Measurements from ENCODE around the gene PLD1.

PLD1 gene

DNA sequence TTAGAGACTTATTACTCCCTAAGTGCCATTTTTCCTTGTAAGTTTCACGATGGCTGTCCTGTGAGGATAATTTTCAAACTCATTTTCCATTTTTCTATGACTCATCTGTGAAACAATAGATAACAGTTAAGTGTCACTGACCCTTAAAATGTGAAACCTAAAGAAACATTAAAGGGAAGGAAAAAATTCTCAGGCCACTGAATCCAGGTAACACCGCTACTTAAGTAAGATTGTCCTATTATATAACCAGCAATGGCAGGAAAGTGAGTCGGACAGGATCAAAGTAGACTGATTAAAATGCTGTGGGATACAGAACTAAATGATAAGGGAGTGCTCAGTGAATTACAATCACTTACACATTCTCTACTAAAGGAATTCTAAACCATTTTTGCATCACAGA is 12.4 kb downstream of the PLD1 start:
- DNase-seq (ENCODE audit: low read depth in 1 of 2, low spot score in 1 of 2): no peak

DNA sequence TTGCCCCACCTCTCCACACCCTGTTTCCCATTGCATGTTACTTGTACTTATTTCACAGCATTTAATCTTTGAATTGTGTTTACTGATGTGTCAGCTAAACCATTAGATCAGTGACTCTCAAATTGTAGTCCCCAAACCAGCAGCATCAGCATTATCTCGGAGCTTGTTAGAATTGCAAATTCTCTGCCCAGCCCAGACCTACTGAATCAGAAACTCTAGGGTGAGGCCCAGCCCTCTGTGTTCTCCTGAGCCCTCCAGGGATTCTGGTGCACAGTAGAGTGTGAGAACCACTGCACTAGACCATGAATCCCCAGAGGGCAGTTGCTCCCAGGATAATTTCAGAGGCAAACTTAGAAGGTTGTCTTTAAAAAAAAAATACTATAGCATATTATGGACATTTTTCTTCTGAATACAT is 13.0 kb downstream of the PLD1 start:
- DNase-seq (ENCODE audit: low read depth in 1 of 2, low spot score in 1 of 2): no peak

DNA sequence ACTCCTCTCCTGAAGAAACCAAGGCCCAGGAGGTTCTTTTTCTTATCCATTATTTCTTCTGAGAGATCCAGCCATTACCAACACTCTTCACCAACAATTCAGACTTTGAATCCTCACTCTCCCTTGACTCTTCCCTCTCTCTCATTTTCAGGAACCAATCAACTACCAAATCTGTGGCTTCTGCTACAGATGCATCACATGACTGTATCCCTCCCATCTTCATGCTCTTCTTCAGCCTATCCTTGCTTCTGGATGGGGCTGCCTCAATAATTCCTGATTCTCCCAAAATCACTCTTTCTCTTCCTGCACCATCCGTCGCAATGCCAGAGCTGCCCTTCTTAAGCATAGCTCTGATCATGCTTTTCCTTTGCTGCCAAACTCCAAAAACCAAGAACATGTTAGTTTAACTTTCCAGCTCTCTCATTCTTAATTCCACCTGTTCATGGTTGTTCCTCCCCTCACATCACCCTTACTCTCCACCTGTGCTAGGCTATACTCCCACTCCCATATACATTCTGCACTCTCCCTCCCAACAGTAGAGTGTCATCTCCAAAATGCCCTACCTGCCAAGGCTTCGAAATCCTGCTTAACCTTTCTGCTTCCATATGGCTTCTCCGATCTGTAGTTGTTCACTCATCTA is 13.5 kb downstream of the PLD1 start:
- no peak for DNase-seq (ENCODE audit: low read depth in 1 of 2, low spot score in 1 of 2)

DNA sequence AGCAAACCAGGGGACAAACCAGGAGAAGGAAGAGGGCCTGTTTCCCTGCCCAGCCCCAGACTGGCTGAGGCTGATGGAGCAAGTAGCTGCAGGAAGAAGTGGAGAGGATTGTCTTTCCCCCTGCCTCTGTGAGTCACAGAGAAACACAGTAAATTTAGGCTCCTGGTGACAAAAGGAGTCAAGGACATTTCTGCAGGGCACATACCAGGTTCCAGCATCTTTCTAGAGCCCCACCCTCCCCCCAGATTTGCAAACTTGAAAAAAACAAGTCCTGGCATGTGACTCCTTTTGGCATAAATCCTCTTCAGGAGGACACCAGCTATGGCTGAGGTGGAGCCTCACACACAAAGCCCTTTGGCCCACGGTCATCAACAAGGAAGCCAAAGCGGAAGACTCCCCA is 17.8 kb downstream of the PLD1 start:
- no peak for DNase-seq (ENCODE audit: low read depth in 1 of 2, low spot score in 1 of 2)

DNA sequence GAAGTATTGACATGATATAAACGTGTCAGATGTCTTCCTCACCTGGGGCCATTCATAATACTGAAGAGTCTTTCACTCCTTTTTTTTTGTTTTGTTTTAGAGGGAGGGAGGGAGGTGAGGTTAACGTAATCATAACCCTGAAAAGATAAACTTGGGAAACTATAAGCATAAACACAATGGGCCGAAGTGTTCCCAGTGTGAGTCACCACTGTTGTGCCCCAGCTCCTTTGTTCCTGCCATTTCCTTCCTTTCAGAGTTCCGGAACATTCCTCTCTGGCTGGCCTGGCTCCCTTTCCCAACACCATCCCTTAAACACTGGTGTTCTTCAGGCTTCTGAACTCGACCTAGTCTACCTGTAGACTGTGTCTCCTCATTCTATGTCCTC is 18.6 kb downstream of the PLD1 start:
- DNase-seq (ENCODE audit: low read depth in 1 of 2, low spot score in 1 of 2): no peak

DNA sequence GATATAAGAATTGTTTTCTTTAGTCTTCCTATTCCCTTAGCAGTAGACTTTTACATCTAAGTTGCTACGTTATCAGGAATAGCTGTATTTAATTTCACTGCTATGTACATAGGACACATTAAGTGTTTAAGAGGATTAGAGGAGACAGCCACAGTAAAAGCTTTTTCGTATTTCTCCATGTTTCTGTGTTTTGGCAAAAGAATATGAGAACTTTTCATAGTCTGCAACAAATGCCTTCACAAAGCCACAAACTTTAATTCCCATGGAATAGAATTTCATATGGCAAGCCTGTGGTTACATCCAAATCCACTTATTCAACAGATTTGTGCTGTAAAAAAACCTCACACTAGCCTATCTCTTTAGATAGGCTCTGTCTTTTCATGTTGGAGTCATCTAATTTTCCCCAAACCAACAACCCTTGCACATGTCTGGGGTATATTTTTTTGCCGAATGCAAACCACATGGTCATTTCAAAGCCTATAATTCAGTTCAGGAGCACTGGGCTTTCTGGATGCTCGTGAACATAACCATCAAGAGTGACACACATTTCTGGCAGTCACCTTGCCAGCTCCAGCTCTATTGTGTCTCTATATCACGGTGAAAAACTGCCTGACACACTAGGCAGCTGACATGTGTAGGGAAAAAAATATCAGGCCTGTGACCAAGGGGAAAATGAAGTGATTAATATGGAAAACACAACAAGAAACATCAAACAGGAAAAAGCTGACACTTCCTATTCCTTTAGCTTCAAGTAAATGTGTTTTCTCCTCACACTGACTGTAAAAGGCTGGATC is 19.2 kb downstream of the PLD1 start:
- DNase-seq (ENCODE audit: low read depth in 1 of 2, low spot score in 1 of 2): no peak

DNA sequence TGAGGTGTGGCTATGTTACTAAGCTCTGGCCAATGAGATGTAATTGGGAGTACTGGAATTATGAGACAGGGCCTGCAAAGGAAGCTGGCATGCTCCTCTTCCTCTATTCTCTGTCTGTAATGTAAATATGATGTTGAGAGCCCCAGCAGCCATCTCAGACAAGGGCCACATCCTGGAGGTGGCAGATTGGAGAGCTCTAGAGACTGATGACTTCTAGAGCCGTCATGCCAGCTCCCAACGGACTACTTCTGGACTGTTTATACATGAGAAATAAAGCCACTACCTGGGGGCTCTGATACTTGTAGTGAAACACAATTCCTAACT is 19.7 kb downstream of the PLD1 start:
- no peak for DNase-seq (ENCODE audit: low read depth in 1 of 2, low spot score in 1 of 2)

DNA sequence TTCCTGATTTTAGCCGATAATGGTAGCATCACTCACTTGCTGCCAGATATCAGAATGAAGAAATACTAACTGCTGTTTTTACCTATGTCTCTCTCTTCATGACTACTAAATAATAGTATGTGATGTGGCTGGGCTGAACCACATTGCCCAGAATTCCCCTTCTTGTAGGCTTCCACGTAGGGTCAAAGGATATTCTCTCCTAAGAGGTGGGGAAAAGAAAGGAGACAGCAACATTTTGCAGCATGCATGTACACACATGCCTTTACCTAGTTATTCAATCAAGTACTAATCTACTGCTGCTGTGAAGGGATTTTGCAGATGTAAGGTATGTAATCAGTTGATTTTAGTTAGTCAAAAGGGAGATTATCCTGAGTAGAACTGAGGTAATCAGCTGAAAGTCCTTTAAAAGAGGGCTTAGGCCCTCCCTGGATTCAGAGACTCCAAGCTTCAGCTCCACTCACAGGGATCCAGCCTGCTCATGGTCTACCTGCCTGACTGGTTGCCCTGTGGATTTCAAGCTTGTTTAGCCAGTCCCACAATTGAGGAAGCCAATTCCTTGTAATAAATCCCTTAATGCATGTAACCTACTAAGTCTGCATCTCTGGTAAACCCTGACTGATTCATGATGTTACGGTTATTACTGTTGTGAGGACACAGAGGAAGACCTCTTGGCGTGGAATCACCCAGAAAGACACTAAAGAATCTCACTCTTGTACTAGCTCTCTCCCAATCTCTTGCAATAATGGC is 20.4 kb downstream of the PLD1 start:
- no peak for DNase-seq (ENCODE audit: low read depth in 1 of 2, low spot score in 1 of 2)

DNA sequence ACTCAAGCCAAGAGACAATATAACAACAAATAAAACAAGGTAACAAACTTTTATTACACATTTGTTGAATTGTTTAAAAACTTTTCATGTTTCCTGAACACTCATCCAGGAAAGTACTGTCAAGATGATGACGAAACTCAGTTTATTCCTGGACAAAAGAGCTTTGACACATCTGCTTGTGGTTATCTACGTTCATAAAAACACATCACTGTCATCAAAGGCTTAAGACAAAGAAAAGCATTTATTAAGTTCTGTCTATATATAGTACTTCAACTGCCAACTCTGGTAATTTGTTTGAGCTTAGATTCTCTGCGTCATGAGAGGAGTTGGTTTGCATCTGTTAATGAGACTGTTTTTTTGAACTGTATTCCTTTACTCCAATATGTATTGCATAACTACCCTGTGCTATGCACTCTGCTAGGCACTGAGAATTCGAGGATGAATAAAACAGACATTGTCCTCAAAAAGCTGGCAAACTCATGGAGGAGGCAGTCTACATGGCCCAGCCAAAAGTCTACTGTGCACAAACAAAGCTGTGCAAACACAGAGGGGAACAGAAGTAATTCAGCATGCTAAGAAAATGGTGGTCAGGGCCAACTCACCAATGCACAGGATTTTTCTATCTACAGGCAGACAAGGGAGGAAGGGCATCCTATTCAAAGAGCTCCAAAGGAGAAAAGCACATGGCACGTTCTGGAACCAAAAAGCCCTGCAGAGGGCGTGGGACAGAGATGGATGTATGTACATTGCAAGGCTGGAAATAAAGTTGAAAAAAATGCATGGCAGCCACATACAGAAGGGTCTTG is 21.5 kb downstream of the PLD1 start:
- DNase-seq (ENCODE audit: low read depth in 1 of 2, low spot score in 1 of 2): no peak

DNA sequence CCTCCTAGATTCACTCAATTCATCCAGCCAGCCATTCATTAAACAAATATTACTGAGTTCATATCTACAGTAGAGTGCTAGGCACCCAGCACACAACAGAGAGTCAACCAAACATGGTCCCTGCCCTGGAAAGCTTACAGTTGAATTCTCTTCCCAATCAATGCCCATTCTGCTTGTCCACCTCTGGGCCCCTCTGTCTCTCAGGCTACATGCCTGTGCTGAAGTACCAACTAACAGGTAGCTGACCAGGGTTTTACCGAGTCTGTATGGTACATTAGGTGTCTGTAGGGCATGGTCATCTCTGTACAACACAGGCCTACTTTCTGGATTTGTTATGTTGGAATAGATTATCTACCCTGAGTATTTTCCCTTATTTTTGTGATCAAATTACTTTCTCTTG is 23.3 kb downstream of the PLD1 start:
- DNase-seq (ENCODE audit: low read depth in 1 of 2, low spot score in 1 of 2): no peak

DNA sequence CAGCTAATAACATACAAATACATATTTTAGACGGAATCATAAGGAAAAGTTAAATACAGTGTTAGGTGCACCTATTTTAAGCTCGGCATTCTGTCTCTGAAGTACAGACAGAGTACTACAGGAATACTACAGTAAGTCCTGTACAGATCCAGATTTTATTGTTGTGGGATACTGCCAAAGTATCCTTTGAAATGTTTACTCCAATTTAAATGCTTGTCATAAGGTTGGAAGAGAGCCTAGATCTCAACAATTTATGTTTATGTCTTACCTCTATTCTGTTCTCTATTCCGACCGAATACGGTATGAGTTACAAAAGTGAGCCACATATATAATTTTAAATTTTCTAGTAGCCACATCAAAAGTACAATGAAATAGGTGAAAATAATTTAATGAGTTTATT is 25.3 kb downstream of the PLD1 start:
- DNase-seq (ENCODE audit: low read depth in 1 of 2, low spot score in 1 of 2): no peak

DNA sequence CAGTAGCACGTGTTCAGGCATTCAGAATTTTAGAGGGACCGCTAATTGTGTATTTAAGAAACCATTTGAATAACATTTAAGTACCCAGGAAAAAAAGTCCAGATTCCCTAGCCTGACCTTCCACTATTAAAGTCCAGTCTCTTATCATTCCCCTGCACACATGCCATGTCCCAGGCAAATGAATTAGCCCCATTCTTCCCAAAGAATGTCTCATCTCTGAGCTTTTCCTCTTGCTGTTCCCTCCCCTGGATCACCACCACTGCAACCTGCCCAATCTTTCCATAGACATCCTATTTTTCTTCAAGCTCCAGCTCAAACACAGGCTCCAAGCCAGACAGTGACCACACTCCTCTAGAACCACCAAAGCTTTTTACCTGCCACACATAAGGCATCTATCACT is 25.9 kb downstream of the PLD1 start:
- no peak for DNase-seq (ENCODE audit: low read depth in 1 of 2, low spot score in 1 of 2)

DNA sequence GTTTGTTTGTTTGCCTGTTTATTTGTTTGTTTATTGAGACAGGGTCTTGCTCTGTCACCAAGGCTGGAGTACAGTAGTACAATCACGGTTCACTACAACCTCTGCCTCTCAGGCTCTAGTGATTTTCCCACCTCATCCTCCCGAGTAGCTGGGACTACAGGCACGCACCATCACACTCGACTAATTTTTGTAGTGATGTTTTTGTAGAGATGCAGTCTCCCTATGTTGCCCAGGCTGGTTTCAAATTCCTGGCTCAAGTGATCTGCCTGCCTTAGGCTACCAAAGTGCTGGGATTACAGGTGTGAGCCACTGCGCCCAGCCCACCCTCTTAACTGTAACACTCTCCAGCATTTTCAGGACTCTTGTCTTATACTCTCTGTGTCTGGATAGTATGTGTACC is 26.7 kb downstream of the PLD1 start:
- no peak for DNase-seq (ENCODE audit: low read depth in 1 of 2, low spot score in 1 of 2)

DNA sequence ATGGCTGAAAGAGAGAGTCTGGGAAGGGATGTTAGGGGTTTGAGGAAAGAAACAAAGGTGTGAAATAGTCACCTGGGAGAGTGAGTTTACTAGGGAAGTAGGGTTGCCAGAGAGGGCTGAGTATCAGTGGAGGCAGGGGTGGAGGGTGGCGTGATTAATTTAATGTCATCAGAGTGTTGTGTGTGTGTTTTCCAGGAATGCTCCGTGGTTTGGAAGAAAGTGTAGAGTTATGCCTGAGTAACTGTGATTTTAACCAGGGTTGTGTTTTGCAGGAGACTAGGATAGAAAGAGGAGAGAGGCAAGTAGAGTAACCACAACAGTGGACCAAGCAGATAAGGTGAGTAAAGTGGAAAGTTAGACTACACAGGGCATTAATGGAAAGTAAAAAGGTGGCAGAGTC is 27.2 kb downstream of the PLD1 start:
- no peak for DNase-seq (ENCODE audit: low read depth in 1 of 2, low spot score in 1 of 2)

DNA sequence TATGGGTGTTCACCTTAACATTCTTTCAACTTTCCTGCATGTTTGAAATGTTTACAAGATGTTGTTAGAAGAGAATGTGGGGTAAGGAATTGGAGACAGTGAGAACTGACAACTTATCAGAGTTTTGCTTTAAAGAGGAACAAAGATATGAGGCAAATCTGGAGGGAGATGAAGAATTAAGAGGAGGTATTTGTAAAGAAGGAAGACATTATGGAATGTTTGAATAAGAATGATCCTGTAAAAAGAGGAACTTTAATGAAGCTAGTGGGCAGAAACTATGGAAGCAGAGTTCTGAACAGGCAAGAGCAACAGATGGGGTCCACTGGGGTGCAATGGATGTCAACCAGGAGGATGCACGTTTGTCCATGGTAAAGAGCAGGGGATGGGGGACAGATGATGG is 27.7 kb downstream of the PLD1 start:
- no peak for DNase-seq (ENCODE audit: low read depth in 1 of 2, low spot score in 1 of 2)

DNA sequence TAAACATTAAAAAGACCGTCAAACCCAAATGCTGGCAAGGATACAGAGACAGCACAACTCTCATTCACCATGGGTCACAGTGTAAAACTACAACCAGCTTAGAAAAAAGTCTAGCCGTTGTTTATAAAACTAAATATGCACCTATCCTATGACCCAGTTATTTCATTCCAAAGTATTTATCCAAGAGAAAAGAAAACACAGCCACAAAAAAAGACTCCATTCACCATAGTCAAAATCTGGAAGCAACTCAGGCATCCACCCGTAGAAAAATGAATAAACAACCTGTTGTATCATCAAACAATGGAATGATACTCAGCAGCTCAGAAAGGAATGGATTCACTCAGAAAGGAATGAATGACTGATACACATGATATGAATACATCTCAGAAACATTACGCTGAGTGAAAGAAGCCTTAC is 28.6 kb downstream of the PLD1 start:
- no peak for DNase-seq (ENCODE audit: low read depth in 1 of 2, low spot score in 1 of 2)

DNA sequence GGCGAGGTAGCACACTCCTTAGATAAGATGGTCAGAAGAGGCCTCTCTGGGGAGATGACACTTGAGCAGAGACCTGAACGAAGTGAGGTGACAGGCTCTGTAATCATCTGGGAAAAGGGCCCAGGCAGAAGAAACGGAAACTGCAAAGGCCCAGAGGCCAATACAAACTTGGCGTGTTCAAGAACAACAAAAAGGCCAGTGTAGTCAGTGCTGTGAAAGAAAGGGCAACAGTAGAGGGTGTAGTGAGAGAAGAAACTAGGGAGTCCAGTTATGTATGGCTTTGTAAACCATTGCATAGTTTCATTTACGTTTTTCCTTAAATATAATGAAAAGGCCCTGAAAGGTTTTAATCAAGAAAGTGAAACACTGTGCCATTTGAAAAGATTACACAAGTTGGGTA is 31.8 kb downstream of the PLD1 start:
- no peak for DNase-seq (ENCODE audit: low read depth in 1 of 2, low spot score in 1 of 2)

DNA sequence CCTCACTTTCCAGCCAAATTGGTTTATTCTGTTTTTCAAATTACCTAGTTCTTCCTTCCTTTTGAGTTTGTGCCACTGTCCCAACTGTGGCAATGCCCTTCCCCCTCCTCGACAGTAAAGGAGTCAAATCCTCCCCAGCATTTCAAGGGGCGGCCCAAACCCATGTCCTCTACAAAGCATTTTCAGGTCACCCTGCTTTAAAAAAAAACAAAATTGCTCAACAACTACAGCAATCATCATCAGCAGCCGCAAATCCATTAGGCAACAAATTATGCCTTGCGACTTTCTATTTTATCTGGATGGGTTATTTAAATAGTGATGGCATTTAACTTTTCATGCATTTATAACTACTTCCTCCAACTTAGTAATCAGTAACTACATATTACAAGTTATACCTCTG is 32.7 kb downstream of the PLD1 start:
- no peak for DNase-seq (ENCODE audit: low read depth in 1 of 2, low spot score in 1 of 2)

DNA sequence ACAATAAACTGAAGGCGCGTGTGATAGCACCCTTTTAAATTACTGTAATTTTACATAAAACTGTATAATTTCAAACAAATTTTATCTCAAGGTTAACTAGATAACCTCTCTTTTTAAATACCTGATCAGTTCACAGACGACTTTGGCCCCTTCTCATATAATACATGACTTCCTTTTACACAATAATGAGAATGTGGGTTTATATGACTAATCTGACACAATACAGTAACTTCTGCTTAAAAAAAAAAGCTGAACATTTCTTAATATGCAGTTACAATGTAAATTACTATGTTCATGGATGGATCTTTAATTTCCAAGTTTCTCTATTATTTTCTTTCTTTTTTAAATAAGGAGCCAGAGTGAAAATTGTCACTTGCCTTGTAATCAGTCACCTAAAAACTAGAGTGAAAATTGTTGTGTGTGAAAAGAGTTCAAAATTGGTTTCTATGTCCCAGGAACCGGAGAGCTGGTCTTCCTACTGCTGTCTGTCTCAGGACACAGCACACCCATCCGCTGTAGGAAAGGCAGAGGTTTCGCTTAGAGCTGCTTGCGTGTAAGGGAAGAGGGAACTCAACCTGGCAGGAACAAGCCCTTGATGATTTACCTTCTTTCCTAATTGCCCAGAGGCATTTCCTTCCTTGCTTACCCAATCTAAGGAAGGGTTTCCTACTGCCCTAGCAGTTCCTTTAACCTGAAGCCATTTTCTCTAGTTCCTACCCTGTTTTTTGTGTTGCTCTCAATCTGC is 33.3 kb downstream of the PLD1 start:
- no peak for DNase-seq (ENCODE audit: low read depth in 1 of 2, low spot score in 1 of 2)

DNA sequence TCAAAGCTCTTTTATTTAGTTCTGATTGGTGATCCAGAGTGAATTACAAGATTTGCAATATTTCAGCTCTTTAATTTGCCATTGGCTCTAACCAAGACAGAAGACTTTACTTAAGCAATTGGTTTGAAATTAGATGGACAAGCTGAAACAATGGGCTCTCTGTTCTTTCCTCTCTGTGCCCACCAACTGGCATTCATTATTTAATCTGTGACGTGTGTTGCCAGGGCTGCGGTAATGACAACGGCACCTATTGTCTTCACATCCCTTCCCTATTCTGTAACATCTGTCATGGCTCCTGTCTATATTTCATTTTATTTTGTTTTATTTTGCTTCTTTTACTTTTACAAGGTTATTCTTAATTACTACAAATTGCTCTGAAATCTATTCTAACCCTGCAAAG is 33.9 kb downstream of the PLD1 start:
- no peak for DNase-seq (ENCODE audit: low read depth in 1 of 2, low spot score in 1 of 2)

DNA sequence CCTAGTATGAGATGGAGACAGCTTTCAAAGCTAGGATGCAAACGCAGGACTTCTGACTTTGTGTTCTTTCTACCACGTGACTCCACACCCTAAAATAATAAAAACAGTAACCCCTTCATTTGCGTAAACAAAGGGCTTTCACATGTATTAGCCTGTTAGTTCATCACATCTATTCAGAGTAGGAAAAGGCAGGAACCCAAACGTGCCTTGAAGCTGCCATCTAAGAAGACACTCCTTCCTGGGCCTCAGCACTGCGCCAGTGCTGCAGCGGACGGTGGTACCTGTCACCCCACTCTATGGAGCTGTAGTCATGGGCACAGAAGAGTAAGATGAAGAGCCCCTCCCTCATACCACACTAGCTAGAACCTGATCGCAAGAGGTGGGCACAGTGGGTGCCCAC is 34.3 kb downstream of the PLD1 start:
- no peak for DNase-seq (ENCODE audit: low read depth in 1 of 2, low spot score in 1 of 2)

All from activated T-helper 1 cell treated with anti-CD3 and anti-CD28 coated beads, Interleukin-2, amount 50 U/mL, for 16 hours (primary cell).